ENCODE measurements around the gene NUPR1.
"Not testable (repeated sequence)": the region's sequence is repeated elsewhere in the genome, so short reads cannot be mapped to it uniquely, and the experiment has no call there.

Gene NUPR1

DNA sequence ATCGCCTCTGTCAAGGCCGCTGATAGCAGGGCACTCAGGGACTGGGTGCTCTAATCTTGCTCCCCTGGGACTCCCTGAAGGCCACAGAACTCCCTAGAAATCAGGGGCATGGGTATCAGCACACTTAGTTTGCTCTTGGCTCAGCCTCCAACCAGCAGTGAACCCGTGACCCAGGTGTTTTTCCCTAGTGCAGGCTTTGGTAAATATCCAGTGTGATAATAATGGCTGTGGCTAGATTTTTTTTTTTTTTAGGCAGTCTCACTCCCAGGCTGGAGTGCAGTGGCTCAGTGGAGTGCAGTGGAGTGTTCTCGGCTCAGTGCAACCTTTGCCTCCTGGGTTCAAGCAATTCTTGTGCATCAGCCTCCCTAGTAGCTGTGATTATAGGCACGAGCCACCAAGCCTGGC lies 10.3 kb downstream of the NUPR1 start:
- TF ChIP-seq POLR2AphosphoS5 (IDR thresholded peaks at IDR 0.05; ENCODE audit: low read depth, low read length) (no peak), TAF1 (IDR thresholded peaks at IDR 0.05; ENCODE audit: low read depth, low read length) (no peak), POU2F2 (IDR thresholded peaks at IDR 0.05; ENCODE audit: low read depth, low read length) (no peak), PAX5 (IDR thresholded peaks at IDR 0.05; ENCODE audit: insufficient read depth, low read length, severe bottlenecking) (no peak), POLR2A (IDR thresholded peaks at IDR 0.05; ENCODE audit: low read depth, low read length) (no peak), SPI1 (IDR thresholded peaks at IDR 0.05; ENCODE audit: low read depth, low read length) (no peak)
- DNase-seq (ENCODE audit: insufficient read length, low spot score) (no peak), FAIRE-seq (no peak)

DNA sequence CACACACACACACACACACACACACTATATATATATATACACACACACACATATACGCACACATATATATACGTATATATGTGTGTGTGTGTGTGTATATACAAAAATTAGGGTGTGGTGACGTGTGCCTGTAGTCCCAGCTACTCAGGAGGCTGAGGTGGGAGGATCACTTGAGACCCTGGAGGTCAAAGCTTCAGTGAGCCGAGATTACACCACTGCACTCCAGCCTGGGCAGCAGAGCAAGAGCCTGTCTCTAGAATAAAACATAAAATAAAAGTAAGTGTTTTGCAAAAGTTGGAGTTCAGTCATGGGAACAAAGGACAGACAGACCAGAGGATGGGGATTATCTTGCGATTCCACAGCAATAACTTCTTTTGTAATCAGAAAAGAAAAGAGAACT lies 10.8 kb downstream of the NUPR1 start:
- TF ChIP-seq POLR2AphosphoS5 (IDR thresholded peaks at IDR 0.05; ENCODE audit: low read depth, low read length) (no peak), POU2F2 (IDR thresholded peaks at IDR 0.05; ENCODE audit: low read depth, low read length) (no peak), POLR2A (IDR thresholded peaks at IDR 0.05; ENCODE audit: low read depth, low read length) (no peak), PAX5 (IDR thresholded peaks at IDR 0.05; ENCODE audit: insufficient read depth, low read length, severe bottlenecking) (no peak), TAF1 (IDR thresholded peaks at IDR 0.05; ENCODE audit: low read depth, low read length) (no peak), SPI1 (IDR thresholded peaks at IDR 0.05; ENCODE audit: low read depth, low read length) (no peak)
- FAIRE-seq: no peak
- DNase-seq (ENCODE audit: insufficient read length, low spot score): no peak

GRCh38 chr16:28527100-28527785 lies 11.5 kb downstream of the NUPR1 start:
- not testable (repeated sequence) for DNase-seq (ENCODE audit: insufficient read length, low spot score); FAIRE-seq

DNA sequence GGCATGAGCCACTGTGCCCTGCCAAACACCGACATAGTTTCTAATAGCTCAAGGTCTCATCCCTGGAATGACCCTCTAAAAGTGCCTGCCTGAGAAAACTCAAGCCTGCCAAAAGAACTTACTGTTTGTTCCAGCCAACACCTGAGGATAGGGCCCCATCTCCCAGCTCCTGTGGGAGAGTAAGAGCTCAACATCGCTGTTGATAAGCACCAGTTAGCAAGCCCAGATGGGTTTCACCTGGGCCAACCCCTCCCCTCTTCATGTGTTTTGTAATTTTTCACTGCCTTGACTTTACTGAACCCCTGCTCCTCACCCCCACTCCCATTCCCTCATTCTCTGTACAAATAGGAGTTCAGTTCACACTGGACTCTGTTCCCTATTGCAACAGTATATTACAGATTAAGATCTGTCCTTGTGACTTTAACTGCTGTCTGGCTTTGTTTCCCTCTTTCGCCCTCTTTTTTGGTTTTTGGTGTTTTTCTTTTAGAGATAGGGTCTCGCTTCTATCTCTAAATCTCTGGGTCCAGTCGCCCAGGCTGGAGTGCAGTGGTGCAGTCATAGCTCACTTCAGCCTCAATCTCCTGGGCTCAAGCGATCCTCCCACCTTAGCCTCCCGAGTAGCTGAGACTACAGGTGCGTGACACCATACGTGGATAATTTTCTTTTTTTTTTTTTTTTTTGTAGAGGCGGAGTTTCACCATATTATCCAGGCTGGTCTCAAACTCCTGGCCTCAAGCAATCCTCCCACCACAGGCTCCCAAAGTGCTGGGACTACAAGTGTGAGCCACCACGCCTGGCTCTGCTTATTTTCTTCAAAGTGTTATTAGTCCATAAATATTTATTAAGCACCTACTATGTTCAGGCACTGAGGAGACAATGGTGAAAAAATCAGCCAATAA lies 12.3 kb downstream of the NUPR1 start:
- TF ChIP-seq POLR2A (IDR thresholded peaks at IDR 0.05; ENCODE audit: low read depth, low read length) (no peak), PAX5 (IDR thresholded peaks at IDR 0.05; ENCODE audit: insufficient read depth, low read length, severe bottlenecking) (no peak), TAF1 (IDR thresholded peaks at IDR 0.05; ENCODE audit: low read depth, low read length) (no peak), SPI1 (IDR thresholded peaks at IDR 0.05; ENCODE audit: low read depth, low read length) (no peak), POLR2AphosphoS5 (IDR thresholded peaks at IDR 0.05; ENCODE audit: low read depth, low read length) (no peak), POU2F2 (IDR thresholded peaks at IDR 0.05; ENCODE audit: low read depth, low read length) (no peak)
- DNase-seq (ENCODE audit: insufficient read length, low spot score) (no peak), FAIRE-seq (no peak)

DNA sequence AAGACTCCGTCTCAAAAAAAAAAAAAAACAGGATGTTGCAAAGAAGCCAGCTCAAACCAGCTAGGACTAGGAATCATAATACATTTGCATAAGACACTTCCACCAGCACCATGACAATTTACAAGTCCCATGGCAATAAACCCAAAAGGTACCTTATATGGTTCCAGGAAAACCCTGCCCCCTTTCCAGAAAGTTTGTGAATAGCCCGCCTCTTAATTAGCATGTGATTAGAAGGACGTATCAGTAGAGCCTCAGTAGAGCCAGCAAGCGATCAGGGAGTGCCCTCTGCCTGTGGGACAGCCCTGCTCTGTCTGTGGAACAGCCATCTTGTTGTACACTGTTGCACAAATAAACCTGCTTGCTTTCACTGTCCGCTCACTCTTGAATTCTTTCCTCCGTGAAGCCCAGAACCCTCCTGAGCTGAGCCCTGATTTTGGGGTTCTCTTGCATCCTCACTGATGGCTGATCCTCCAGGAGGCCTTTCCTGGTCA lies 14.0 kb downstream of the NUPR1 start:
- no peak for FAIRE-seq
- TF ChIP-seq POU2F2 (IDR thresholded peaks at IDR 0.05; ENCODE audit: low read depth, low read length): no peak
- no peak for DNase-seq (ENCODE audit: insufficient read length, low spot score)

DNA sequence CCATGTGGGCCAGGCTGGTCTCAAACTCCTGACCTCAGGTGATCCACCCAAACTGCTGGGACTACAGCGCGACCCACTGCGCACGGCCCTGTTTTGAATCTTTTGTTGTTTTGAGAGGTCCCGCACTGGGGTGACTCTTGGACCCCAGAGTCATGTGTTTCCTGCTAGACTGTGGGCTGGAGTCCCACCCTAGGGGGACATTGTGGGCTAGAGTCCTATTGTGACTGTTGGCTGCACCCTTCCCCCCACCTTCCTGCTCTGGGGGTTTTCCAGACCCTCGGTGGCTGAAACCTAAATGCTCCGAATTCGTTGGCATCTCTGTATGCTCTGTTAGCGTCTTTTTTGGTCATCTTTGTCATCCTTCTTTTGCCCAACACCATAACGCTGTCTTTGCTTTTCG lies 16.0 kb downstream of the NUPR1 start:
- DNase-seq (ENCODE audit: insufficient read length, low spot score) (no peak), FAIRE-seq (no peak)
- TF ChIP-seq POLR2AphosphoS5 (IDR thresholded peaks at IDR 0.05; ENCODE audit: low read depth, low read length) (no peak), PAX5 (IDR thresholded peaks at IDR 0.05; ENCODE audit: insufficient read depth, low read length, severe bottlenecking) (no peak), TAF1 (IDR thresholded peaks at IDR 0.05; ENCODE audit: low read depth, low read length) (no peak), POLR2A (IDR thresholded peaks at IDR 0.05; ENCODE audit: low read depth, low read length) (no peak), SPI1 (IDR thresholded peaks at IDR 0.05; ENCODE audit: low read depth, low read length) (no peak), POU2F2 (IDR thresholded peaks at IDR 0.05; ENCODE audit: low read depth, low read length) (no peak)

DNA sequence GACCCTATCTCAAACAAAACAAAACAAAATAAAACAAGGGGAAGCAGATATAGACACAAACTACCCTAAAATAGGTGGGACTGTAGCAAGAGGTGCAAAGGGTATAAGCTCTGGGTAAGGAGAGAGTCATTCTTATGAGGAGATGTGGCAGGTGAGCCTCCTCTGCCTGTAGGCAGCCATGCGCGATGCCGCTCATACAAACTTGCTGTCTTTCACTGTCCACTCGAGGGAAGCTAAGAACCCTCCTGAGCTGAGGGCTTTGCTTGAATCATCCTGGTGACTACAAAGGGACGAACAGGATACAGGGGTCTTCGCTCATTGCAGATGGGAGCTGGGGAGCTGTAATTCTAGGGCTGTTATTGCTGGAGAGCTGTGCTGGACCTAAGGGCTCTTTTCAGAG lies 17.3 kb downstream of the NUPR1 start:
- FAIRE-seq: no peak
- TF ChIP-seq TAF1 (IDR thresholded peaks at IDR 0.05; ENCODE audit: low read depth, low read length) (no peak), POLR2AphosphoS5 (IDR thresholded peaks at IDR 0.05; ENCODE audit: low read depth, low read length) (no peak), PAX5 (IDR thresholded peaks at IDR 0.05; ENCODE audit: insufficient read depth, low read length, severe bottlenecking) (no peak), SPI1 (IDR thresholded peaks at IDR 0.05; ENCODE audit: low read depth, low read length) (no peak), POU2F2 (IDR thresholded peaks at IDR 0.05; ENCODE audit: low read depth, low read length) (no peak)
- DNase-seq (ENCODE audit: insufficient read length, low spot score): no peak

DNA sequence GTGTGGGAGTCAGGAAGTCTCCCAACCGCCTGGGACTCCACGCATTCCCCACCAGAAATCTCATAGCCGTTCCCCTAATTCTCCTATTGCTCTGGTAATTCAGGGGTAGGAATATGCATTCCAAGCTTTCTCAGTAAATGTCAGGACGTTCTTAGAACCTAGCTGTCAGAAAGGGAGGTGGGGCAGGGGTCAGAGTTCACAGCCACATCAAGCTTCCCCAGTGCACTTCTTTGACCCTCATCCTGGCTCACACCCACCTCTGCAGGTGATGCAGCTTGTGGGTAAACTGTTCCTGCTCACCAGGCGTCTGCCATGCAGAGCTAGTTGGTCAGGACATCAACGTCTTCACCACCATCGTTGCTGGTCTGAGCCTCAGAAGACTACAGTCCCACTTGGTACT lies 18.1 kb downstream of the NUPR1 start:
- TF ChIP-seq SPI1 (IDR thresholded peaks at IDR 0.05; ENCODE audit: low read depth, low read length) (no peak), PAX5 (IDR thresholded peaks at IDR 0.05; ENCODE audit: insufficient read depth, low read length, severe bottlenecking) (no peak), TAF1 (IDR thresholded peaks at IDR 0.05; ENCODE audit: low read depth, low read length) (no peak), POLR2AphosphoS5 (IDR thresholded peaks at IDR 0.05; ENCODE audit: low read depth, low read length) (no peak), POLR2A (IDR thresholded peaks at IDR 0.05; ENCODE audit: low read depth, low read length) (no peak), POU2F2 (IDR thresholded peaks at IDR 0.05; ENCODE audit: low read depth, low read length) (no peak)
- DNase-seq (ENCODE audit: insufficient read length, low spot score): no peak
- no peak for FAIRE-seq

- no peak for TF ChIP-seq PAX5 (IDR thresholded peaks at IDR 0.05; ENCODE audit: insufficient read depth, low read length, severe bottlenecking)
- no peak for TF ChIP-seq POLR2AphosphoS5 (IDR thresholded peaks at IDR 0.05; ENCODE audit: low read depth, low read length)
- no peak for TF ChIP-seq SPI1 (IDR thresholded peaks at IDR 0.05; ENCODE audit: low read depth, low read length)
- TF ChIP-seq POU2F2 (IDR thresholded peaks at IDR 0.05; ENCODE audit: low read depth, low read length): no peak
- no peak for TF ChIP-seq TAF1 (IDR thresholded peaks at IDR 0.05; ENCODE audit: low read depth, low read length)
- TF ChIP-seq POLR2A (IDR thresholded peaks at IDR 0.05; ENCODE audit: low read depth, low read length): no peak
- no peak for DNase-seq (ENCODE audit: insufficient read length, low spot score)
- FAIRE-seq: no peak
Measured at GRCh38 chr16:28514246-28514645, 24.5 kb downstream of the NUPR1 start.

All from GM12891 (cell line).